HuH-7 (cell line): ENCODE measurements around the gene LETM1.

Experiments
- DNase-seq: peaks from one replicate; pipeline ENCODE4 v3.0.0; 2011; ENCODE audit warnings: low spot score

LETM1 gene

DNA sequence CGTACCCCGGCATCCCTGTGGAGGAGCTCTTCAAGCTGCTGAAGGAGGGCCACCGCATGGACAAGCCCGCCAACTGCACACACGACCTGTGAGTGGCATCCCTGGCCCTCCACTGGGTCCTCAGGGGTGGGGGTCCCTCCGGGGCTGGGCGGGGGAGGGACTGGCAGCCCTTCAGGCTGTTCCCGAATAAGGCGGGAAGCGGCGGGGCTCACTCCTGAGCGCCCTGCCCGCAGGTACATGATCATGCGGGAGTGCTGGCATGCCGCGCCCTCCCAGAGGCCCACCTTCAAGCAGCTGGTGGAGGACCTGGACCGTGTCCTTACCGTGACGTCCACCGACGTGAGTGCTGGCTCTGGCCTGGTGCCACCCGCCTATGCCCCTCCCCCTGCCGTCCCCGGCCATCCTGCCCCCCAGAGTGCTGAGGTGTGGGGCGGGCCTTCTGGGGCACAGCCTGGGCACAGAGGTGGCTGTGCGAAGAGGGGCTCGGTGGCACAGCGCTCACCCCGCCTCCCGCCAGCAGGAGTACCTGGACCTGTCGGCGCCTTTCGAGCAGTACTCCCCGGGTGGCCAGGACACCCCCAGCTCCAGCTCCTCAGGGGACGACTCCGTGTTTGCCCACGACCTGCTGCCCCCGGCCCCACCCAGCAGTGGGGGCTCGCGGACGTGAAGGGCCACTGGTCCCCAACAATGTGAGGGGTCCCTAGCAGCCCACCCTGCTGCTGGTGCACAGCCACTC lies 49.2 kb downstream of the LETM1 start:
- DNase-seq, result no peak

DNA sequence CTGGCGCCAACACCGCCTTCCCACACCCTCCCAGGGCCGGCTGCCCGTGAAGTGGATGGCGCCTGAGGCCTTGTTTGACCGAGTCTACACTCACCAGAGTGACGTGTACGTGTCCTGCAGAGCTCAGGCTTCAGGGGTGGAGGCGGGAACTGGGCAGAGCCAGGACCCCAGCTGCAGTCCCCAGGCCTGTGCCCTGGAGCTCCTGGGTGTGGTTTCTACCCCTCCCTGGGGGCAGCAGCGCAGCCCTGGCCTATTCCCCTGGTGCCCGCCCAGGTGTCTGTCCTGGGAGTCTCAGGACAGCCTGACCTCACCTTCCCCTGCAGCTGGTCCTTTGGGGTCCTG lies 49.8 kb downstream of the LETM1 start:
- no peak for DNase-seq

DNA sequence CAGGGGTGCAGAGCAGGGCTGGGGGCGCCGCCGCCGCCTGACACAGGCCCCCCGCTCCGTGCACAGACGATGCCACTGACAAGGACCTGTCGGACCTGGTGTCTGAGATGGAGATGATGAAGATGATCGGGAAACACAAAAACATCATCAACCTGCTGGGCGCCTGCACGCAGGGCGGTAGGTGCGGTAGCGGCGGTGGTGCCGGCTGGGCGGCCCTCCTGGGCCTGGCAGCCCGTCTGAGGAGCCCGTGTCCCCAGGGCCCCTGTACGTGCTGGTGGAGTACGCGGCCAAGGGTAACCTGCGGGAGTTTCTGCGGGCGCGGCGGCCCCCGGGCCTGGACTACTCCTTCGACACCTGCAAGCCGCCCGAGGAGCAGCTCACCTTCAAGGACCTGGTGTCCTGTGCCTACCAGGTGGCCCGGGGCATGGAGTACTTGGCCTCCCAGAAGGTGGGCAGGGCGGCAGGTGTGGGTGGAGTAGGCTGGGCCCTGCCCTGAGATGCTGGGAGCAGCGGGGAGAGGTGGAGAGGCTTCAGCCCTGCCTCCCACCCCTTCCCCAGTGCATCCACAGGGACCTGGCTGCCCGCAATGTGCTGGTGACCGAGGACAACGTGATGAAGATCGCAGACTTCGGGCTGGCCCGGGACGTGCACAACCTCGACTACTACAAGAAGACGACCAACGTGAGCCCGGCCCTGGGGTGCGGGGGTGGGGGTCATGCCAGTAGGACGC lies 50.3 kb downstream of the LETM1 start:
- DNase-seq, result no peak

- no peak for DNase-seq
Observed at GRCh38 chr4:1804638-1805492, 51.1 kb downstream of the LETM1 start.

GRCh38 chr4:1803523-1804423 lies 52.2 kb downstream of the LETM1 start:
- DNase-seq, result no peak

DNA sequence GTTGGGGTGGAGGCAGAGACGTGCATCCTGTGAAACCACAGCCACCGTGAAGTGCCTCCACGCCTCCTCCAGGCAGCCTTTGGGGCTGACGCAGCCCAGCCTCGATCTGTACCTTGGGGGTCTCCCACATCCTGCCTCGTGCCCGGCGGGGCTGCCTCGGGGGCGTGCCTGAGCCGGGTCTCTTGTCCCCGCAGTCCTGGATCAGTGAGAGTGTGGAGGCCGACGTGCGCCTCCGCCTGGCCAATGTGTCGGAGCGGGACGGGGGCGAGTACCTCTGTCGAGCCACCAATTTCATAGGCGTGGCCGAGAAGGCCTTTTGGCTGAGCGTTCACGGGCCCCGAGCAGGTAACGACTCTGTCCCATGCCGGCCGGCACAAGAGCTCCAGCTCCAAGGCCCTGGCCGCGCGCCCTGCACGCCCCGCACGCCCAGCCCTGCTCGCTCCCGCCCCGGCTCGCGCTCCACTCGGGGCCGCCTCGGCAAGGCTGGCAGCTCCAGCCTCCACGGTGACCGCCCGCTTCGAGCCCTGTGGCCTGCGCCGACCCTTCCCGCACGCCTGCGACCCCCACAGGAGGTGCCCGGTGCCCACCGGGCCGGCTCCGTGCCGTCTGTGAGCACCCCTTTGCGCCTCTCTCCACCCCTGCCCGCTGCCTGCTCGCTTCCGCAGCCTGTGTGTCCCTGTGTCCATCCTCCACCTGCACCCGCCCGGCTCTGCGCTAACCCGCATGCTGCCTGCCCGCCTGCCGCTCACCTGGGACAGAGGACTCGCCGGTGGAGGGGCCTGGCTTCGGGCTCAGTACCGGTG lies 53.0 kb downstream of the LETM1 start:
- no peak for DNase-seq

- DNase-seq, result peak; percentile 68
Observed at GRCh38 chr4:1802151-1802715, 53.7 kb downstream of the LETM1 start.

GRCh38 chr4:1801286-1801958 lies 54.5 kb downstream of the LETM1 start:
- DNase-seq, result no peak

DNA sequence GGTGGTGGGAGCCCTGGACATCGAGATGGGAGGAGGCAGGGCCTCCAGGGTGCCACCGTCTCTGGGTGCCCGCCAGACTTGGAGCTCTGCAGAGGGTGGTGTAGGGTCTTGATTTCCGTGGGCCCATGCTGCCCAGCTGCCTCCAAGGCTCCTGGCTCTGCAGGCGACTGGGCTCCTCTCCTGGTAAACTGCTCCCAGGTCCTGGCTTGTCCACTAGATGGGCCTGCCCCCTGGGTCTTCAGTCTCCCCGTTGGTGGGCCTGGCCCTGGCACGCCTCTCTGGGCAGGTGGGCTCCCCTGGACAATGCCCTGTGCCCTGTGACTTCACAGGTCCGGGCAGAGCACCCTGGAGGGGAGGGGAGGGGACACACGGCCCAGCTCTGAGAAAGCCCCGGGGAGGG lies 55.2 kb downstream of the LETM1 start:
- no peak for DNase-seq

DNA sequence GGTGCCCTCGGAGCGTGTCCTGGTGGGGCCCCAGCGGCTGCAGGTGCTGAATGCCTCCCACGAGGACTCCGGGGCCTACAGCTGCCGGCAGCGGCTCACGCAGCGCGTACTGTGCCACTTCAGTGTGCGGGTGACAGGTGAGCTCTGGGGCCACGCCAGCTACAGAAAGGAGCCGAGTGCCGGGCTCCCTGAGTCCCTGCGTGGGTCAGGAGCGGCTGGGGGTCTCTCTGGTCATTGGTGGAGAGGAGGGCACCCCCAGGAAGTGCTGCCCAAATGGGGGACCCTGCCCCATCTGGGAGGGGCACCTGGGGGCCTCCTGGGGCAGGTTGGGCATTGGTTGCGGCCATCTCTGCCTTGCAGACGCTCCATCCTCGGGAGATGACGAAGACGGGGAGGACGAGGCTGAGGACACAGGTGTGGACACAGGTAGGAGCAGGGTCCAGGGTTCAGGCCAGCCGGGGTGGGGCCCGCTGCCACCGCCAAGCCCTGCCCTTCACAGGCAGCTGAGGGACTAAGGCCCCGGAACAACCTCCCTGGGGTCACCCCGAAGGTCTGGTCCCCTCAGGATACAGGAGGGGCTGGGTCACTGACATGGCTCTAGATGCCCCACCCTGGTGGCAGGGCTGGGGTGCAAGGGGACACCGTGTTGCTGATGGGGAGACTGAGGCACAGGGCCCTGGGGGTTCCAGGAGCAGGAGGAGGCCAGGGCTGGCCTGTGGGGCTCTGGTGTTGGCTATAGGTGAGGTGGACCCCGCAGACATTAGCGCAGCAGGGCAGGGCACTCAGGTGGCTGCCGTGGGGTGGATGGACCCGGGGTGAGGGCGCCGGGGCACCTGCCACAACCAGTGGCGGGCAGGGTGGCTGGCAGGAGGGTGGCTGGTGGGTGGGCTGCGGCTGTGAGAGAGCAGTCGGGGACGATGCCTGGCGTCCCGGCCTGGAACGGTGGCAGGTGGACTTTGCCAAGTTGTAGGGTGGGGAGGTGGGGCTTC lies 56.3 kb downstream of the LETM1 start:
- DNase-seq, result no peak

DNA sequence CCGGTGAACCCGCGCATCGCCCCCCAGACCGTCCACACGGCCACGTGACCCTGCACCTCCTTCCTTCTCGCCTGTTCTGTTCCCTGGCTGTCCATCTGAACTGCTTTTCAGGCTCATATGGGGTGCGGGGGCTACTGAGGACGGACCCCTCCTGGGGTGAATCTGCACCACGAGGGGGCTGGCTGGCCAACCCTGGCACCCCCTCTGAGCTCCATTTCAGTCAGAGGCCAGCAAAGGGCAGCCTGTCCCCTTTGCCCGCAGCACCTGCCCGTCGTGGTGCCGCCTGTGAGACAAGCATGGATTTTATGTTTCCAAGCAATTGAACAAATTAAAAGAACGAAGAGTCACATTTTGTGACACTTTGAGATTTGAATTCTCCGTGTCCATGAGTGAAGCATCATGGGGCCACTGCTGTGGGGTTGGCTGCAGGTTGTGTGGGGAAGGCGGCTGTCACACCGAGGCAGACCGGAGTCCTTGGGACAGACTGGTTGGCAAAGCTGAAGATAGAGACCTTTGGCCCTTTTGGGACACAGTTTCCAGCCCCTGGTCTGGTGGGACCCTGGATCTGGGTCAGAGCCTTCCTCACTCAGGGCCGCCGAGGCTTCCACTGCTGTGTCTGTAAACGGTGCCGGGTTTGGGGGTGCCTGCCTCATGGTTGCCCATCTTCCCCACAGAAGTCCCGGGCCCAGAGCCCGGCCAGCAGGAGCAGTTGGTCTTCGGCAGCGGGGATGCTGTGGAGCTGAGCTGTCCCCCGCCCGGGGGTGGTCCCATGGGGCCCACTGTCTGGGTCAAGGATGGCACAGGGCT lies 57.2 kb downstream of the LETM1 start:
- DNase-seq, result no peak

DNA sequence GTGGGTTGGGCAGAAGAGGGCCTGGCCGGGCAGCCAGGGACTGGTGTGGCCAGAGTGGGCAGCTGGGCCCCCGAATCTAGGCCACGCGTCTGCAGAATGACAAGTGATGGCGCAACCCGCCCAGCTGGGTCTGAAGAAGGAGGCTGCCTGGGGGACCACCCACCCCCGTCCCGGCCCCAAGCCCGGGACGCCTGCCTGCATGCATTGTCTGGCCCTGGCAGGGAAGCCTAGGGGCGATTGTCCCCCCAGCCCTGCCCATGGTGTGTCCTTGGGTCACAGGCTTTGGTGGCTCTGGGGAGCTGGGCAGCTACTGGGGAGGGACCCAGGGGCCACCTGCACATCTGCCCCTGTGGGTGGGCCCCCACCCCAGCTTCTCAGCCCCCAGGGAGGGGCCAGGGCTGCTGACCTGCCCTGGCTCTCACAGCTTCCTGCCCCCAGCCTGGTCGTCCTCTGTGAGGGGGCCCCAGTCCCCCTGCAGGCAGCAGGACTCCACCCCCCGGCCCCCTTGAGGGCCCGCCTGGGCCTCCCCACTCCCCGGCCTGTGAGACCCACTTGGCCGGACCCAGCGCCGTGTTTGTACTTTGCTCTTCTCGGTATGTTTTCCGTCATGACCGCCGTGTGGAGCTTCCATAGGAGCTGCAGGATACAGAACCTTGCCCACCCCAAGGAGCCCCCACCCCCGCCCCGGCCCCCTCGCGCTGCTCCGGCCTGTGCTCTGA lies 57.9 kb downstream of the LETM1 start:
- DNase-seq, result no peak

DNA sequence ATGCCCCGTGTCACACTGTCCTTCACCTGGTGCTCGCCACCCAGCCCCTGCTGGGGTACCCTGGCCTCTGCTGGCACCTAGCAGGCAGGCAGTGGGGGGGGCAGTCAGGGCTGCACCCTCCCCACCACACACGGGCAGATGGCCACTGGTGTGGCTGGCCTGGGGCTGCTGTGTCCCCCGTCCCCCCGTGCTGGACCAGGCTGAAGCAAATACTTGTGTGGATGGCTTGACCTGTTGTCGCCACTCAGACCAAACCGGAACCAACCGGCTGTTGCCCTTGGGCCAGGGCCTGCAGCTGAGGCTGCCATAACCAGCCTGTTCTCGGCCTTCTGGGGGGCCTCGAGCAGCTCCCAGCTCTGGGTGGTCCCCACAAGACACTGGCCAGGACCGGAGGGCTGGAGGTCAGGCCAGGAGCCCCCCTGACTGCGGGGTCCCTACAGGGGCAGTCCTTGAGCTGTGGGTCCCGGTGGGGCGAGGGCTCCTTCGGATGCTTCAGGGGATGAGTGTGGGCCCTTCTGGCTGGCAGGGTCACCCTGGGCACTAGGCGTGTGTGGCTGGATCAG lies 58.6 kb downstream of the LETM1 start:
- DNase-seq, result no peak

DNA sequence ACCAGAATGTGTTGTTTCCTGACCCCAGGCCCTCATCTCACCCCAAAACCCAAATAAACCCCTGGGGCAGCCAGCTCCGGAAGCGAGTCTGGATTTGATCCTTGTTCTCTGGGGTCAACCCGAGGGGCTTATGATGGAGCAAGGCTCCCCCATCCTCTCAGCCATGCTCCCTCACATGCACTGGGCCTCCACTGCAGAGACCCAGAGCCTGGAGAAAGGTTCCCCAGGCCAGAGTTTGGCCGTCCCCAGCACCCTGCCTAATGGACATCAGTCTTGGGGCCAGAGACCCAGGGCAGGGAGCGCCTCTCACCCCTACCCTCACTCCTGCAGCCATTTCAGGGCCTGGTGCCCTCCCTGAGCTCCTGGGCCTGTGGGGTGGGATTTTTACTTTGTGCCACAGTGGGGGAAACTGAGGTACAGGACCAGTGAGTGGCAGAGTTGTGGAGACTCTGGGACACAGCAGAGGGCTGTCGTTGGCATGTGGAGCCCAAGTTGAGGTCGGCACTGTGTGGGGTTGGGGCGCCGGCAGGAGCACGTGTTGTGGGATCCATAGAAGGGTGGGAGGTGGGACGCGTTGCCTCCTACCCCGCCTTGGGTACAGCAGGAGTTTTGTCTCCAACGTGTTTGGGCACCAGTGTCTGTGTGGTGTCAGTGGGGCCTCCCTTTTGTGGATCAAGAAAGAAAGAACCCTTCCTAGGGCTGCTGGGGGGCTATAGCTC lies 59.3 kb downstream of the LETM1 start:
- no peak for DNase-seq

GRCh38 chr4:1795299-1796195 lies 60.4 kb downstream of the LETM1 start:
- DNase-seq, result peak; percentile 92
